ENCODE measurements around the gene CDH20. TPM values are rescaled to one million over a fixed set of nuclear protein-coding genes. Genes with fewer than 3 reads are reported as not detected.
"Not testable (repeated sequence)": the region's sequence is repeated elsewhere in the genome, so short reads cannot be mapped to it uniquely, and the experiment has no call there.

CDH20 gene
- total and polyA plus RNA-seq, 2 of the 13 experiments (the other 11 are each of a cell fraction or from before 2014, with no cell fraction given): not detected

DNA sequence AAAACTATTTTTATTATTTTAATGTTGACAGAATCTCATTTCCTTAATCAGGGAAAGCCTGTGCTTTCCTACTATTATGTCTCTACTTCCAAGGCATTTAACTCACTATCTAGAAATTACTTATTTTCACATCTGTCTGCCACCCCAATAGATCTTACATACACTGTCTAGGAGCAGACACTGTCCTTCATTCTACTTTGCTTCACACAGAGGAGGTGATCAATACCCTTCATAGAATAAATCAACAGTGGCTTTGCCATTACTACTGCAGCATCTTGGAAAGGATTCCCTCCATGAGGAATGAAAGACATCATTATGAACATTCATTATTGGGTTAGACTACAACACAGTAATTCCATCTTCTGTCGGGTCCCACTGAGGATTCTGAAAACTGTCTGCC, 31.7 kb downstream of the CDH20 start (continued):
- TF ChIP-seq ZNF10 (CRISPR knock-in tag; IDR thresholded peaks at IDR 0.05; ENCODE audit: borderline replicate concordance, low read depth) (no peak), MAFG (CRISPR knock-in tag; IDR thresholded peaks at IDR 0.05) (no peak), ZNF781 (CRISPR knock-in tag; IDR thresholded peaks at IDR 0.05; ENCODE audit: borderline replicate concordance, not compliant biosample characterization) (no peak), TRIM22 (IDR thresholded peaks at IDR 0.05) (no peak), SRF (IDR thresholded peaks at IDR 0.05; ENCODE audit: low read depth, low read length) (no peak)

DNA sequence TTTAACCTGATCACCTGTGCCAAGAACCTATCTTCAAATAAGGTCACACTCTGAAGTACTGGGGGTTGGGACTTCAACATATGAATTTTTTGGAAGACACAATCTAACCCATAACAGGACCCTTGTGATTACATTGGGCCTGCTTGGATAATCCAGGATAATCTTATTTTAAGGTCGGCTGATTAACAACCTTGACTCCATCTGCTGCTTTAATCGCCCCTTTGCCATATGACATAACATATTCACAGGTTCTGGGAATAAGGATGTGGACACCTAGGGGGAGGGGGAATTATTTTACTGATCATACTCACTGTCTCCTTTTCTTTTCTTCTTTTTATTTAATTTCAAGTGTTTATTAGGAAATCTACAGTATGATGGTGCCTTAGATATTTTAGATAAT, 34.8 kb downstream of the CDH20 start:
- POLR2A ChIA-PET: no interaction called here
- TF ChIP-seq, protein P1, sequence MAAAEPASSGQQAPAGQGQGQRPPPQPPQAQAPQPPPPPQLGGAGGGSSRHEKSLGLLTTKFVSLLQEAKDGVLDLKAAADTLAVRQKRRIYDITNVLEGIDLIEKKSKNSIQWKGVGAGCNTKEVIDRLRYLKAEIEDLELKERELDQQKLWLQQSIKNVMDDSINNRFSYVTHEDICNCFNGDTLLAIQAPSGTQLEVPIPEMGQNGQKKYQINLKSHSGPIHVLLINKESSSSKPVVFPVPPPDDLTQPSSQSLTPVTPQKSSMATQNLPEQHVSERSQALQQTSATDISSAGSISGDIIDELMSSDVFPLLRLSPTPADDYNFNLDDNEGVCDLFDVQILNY (CRISPR knock-in tag; conservative IDR thresholded peaks at IDR 0.05): no peak
- CTCF ChIA-PET (ENCODE audit: low intra/inter-chr PET ratio, low total read pairs): no interaction called here

GRCh38 chr18:61369671-61370070, 36.4 kb downstream of the CDH20 start:
- BruUV-seq (replicated peaks); H3K4me3 ChIP-seq (replicated peaks in 1 of 3; ENCODE audit: insufficient read depth in 1 of 3, low read depth in 2 of 3, low read length in 3 of 3); intact Hi-C loops (cut with micrococcal nuclease; ENCODE audit: unreplicated experiment); H3K4me1 ChIP-seq (ENCODE audit: insufficient read depth, low read length); POLR2A ChIA-PET; H3K27me3 ChIP-seq (ENCODE audit: control insufficient read depth in 1 of 2, insufficient read depth in 2 of 2, low read length in 2 of 2); H3K9me3 ChIP-seq (ENCODE audit: low read length); H3K27ac ChIP-seq (ENCODE audit: extremely low read length, insufficient read depth, low read length); H2AFZ ChIP-seq (ENCODE audit: low read length); H4K20me1 ChIP-seq (ENCODE audit: insufficient read depth, low read length); DNase-seq (ENCODE audit: low spot score); CTCF ChIA-PET (ENCODE audit: low intra/inter-chr PET ratio, low total read pairs); H3K79me2 ChIP-seq (ENCODE audit: insufficient read depth, low read length); FAIRE-seq; H3K9ac ChIP-seq (ENCODE audit: insufficient read depth, low read depth, low read length); in situ Hi-C loops (cut with HindIII; ENCODE audit: extremely low pct_ligation_motif_present, low pct_unique_long_range_greater_than_20kb); H3K36me3 ChIP-seq (replicated peaks in 1 of 2; ENCODE audit: control insufficient read depth in 1 of 2, insufficient read depth in 2 of 2, low read length in 2 of 2); ATAC-seq; H3K4me2 ChIP-seq (ENCODE audit: low read depth, low read length): not testable (repeated sequence)
- 1% methylated on average over 4 of the region's 4 CpGs for WGBS (ENCODE audit: low lambda C conversion rate)

More for the DNA sequence above, 34.8 kb downstream of the CDH20 start:
- no peak overlapping the region for H3K9ac ChIP-seq (ENCODE audit: insufficient read depth, low read depth, low read length)
- no peaks in the 10 kb centered on the region for H3K4me1 ChIP-seq (ENCODE audit: insufficient read depth, low read length)
- no TSS peak for BruUV-seq (replicated peaks)
- WGBS (ENCODE audit: low lambda C conversion rate): 0% methylated on average over 2 of the region's 2 CpGs
- H3K4me2 ChIP-seq (ENCODE audit: low read depth, low read length): no peak overlapping the region
- no peaks in the 10 kb centered on the region for H3K9me3 ChIP-seq (ENCODE audit: low read length)
- H3K79me2 ChIP-seq (ENCODE audit: insufficient read depth, low read length): no peaks in the 10 kb centered on the region
- intact Hi-C loops (cut with micrococcal nuclease; ENCODE audit: unreplicated experiment) (no loop called here), in situ Hi-C loops (cut with HindIII; ENCODE audit: extremely low pct_ligation_motif_present, low pct_unique_long_range_greater_than_20kb) (no loop called here)
- H3K4me3 ChIP-seq (replicated peaks in 1 of 3; ENCODE audit: insufficient read depth in 1 of 3, low read depth in 2 of 3, low read length in 3 of 3): no peak overlapping the region
- no peak for DNase-seq (ENCODE audit: low spot score)
- H3K27me3 ChIP-seq (ENCODE audit: control insufficient read depth in 1 of 2, insufficient read depth in 2 of 2, low read length in 2 of 2): no peaks in the 10 kb centered on the region
- no peak for FAIRE-seq
- no peak for ATAC-seq
- H2AFZ ChIP-seq (ENCODE audit: low read length): no peak overlapping the region
- H4K20me1 ChIP-seq (ENCODE audit: insufficient read depth, low read length): no peaks in the 10 kb centered on the region
- H3K27ac ChIP-seq (ENCODE audit: extremely low read length, insufficient read depth, low read length): no peak overlapping the region
- H3K36me3 ChIP-seq (replicated peaks in 1 of 2; ENCODE audit: control insufficient read depth in 1 of 2, insufficient read depth in 2 of 2, low read length in 2 of 2): no peaks in the 10 kb centered on the region
